Measurements from ENCODE around the gene RAP1GAP.

DNA sequence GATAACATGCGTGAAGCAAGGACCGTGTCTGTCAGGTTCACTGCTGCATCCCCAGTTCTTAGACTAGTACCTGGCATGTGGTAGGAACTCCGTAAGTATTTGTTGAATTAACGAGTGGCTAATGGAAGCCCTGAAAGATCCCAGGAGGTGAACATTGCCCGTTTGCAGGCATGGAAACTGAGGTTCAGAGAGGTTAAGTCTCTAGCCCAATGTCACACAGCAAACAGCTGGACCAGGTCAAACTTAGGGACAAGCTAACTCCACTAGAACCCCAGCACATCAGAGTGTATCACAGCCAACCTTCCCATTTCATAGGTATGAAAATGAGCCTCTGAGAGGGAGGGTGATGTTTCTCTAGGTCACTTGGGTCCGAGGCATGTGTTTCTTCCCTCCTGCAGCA lies 27.6 kb downstream of the RAP1GAP start:
- TF ChIP-seq, protein P1, sequence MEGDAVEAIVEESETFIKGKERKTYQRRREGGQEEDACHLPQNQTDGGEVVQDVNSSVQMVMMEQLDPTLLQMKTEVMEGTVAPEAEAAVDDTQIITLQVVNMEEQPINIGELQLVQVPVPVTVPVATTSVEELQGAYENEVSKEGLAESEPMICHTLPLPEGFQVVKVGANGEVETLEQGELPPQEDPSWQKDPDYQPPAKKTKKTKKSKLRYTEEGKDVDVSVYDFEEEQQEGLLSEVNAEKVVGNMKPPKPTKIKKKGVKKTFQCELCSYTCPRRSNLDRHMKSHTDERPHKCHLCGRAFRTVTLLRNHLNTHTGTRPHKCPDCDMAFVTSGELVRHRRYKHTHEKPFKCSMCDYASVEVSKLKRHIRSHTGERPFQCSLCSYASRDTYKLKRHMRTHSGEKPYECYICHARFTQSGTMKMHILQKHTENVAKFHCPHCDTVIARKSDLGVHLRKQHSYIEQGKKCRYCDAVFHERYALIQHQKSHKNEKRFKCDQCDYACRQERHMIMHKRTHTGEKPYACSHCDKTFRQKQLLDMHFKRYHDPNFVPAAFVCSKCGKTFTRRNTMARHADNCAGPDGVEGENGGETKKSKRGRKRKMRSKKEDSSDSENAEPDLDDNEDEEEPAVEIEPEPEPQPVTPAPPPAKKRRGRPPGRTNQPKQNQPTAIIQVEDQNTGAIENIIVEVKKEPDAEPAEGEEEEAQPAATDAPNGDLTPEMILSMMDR (IDR thresholded peaks at IDR 0.05) = no peak
- TF ChIP-seq POLR2A (IDR thresholded peaks at IDR 0.05) (no peak), POLR2AphosphoS5 (IDR thresholded peaks at IDR 0.05; ENCODE audit: insufficient read depth in 1 of 2, low read depth in 1 of 2) (no peak)

Data from vagina (tissue), 2 donors.